NCI-H1105 treated with DMSO at 0.1 percent for 48 hours (cell line): ENCODE results near the gene KRTAP2-1.
"Not testable (repeated sequence)": the region's sequence is repeated elsewhere in the genome, so short reads cannot be mapped to it uniquely, and the experiment has no call there.

ENCODE experiments used
- DNase-seq: peaks from one replicate; lab custom pipeline; 2025; lab: John Stamatoyannopoulos, UW

Gene KRTAP2-1

GRCh38 chr17:41046735-41047465 is at the start of gene KRTAP2-1:
Gene KRTAP2-1 (minus strand): TSS chr17:41047316. CDS start chr17:41047267, 49 bp downstream.
- not testable (repeated sequence) for DNase-seq

DNA sequence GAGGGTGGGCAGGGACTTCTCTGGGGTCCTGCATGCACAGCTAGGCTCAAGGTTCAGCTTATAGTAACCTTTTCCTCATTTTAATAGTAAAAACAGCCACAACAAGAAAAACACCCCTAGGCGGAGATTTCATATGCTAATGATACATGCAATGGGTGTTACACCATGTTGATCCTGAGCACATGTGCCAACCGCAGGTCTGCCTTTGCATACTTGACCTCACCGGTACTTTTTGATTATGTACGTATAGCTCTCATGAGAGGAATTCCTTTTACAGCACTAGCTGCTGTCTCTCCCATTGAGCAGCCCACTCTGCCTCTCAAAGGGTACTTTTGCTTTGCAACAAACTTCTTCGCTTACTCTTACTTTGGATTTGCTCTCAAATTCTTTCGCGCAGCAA is 48.9 kb upstream of the KRTAP2-1 start:
- DNase-seq: no peak

DNA sequence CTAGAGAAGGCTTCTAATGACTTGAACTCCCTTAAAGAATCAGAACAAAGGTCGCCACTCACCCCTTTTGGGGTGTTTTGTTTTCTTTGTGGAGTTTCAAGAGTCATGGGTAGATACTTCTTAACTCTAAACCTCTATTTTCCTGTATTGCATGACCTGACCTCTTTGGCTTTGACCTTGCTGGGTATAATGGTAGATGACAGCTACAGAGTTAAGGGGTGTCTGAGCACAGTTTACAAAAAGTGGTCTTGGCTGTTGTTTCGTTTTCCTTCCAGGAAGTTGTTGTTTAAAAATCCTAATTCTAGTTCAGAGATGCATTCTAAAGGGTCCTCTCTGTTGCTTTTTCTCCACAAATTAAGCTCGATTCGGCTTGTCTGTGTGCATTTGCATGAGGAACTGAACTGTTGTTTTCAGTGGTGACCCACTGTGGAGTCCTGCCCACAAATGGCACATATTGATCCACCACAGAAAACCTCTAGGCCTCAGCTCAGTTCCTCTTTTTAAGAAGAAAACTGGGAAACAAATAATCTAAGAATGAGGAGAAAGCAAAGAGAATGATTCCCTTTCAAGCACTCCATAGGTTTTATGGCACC is 41.7 kb upstream of the KRTAP2-1 start:
- DNase-seq: not testable (repeated sequence)

- not testable (repeated sequence) for DNase-seq
Measured at GRCh38 chr17:41084100-41084856, 37.2 kb upstream of the KRTAP2-1 start, which contains the start of gene KRTAP4-7. Gene KRTAP4-7 (plus strand): TSS chr17:41084150. CDS start chr17:41084207, 57 bp downstream.

GRCh38 chr17:41083427-41083826 is 36.3 kb upstream of the KRTAP2-1 start:
- not testable (repeated sequence) for DNase-seq

DNA sequence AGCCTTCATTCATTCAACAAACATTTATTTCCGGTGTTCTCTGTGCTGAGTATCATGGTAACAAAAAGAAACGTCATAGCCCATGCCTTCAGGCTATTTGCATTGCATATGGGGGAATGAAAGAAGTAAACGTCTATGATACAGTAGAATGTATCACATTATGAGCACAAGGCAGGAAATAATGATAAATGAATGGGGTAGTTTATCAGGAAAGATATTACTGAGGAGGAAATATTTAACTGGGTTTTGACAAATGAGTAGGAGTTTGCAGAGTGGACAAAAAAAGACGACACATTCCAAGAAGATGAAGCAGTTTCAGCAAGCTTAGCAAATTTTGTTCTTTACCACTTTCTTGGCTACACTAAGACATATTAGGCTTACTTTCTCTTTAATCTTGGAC is 35.5 kb upstream of the KRTAP2-1 start:
- DNase-seq: no peak

DNA sequence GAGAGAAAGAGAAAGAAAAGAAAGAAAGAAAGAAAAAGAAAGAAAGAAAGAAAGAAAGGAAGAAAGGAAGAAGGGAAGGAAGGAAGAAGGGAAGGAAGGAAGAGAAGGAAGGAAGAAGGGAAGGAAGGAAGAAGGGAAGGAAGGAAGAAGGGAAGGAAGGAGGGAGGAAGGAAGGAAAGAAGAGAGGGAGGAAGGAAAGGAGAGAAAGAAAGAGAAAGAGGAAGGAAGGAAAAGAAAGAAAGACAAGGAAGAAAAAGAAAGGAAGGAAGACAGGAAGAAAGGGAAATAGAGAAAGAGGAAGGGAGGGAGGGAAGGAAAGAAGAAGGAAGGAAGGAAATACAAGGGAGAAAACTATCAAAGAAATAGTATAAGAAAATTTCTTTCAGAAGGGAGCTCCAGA is 29.7 kb upstream of the KRTAP2-1 start:
- no peak for DNase-seq

DNA sequence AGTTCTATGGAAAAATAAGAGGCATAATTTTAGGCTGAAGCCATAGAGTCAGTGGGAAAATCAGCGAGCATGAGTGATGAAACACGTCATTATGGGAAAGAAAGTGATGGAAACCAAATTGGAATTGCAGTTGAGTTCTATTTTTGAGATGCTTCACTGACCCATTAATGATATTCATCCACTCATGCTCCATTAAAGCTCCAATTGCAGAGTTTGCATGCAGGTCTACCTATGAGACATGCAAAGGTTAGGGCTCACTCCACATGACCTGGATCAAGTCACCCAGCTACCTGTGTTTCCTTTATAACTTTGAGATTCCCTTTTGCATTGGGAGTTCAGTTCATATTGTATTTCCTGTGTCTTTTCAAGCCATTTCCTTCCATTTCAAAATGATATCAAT is 26.6 kb upstream of the KRTAP2-1 start:
- DNase-seq: no peak

DNA sequence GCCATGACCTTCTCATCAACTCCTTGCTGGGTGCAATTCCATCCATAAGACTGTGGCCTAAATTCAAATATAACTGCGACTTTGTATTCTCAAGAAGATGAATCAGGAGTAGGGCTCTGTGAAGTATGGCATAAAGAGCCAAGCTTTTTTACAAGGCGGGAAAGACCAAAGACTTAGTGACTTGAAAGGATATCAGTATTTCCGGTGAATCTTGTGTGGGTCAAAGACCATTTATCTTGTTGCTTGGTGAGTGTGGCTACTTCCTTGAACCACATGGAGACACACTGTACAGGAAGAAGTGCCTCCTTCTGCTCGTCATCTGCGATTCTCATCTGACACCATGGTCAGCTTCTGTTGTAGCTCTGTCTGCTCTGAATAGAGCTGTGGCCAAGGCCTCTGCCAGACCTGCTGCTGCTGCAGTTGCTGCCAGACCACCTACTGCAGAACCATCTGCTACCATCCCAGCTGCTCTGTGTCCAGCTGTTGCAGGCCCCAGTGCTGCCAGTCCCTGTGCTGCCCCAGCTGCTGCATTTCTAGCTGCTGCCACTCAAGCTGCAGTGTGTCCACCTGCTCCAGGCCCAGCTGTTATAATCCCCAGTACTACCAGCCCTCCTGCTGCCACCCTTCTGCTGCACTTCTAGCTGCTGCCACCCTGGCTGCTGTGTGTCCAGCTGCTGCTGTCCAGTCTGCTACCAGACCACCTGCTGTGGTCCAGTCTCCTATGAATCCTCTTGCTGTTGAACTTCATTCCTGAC is 24.7 kb upstream of the KRTAP2-1 start:
- no peak for DNase-seq

GRCh38 chr17:41069031-41069430 is 21.9 kb upstream of the KRTAP2-1 start:
- no peak for DNase-seq

DNA sequence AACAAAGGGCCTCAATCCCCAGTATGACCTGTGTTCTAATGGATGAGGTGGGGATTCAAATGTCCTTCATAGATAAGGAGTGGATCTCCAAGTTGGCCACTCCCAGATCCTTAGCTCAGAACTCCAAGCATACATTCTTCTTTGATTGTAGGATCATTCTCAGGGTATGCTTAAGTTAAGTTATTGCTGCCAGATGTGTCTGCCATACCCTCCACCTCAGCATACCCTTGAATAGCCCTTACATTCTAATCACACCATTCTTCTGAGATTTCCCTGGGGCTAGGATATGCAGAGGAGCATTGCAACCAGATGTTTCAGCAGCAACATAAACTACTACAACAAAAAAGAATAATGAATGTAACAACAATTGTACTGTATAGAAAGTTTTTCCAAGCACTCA is 20.2 kb upstream of the KRTAP2-1 start:
- no peak for DNase-seq

- DNase-seq: no peak
Measured at GRCh38 chr17:41065829-41066624, 18.9 kb upstream of the KRTAP2-1 start, which contains the start of gene KRTAP2-4. Gene KRTAP2-4 (minus strand): TSS chr17:41065879. CDS start chr17:41065845, 34 bp downstream.

GRCh38 chr17:41065016-41065689 is 18.0 kb upstream of the KRTAP2-1 start:
- DNase-seq: not testable (repeated sequence)

GRCh38 chr17:41064301-41064700 is 17.2 kb upstream of the KRTAP2-1 start:
- no peak for DNase-seq

- no peak for DNase-seq
Measured at GRCh38 chr17:41063449-41063848, 16.3 kb upstream of the KRTAP2-1 start.

GRCh38 chr17:41061964-41062363 is 14.8 kb upstream of the KRTAP2-1 start:
- DNase-seq: no peak

GRCh38 chr17:41060052-41060604 is 13.0 kb upstream of the KRTAP2-1 start, which contains the start of gene KRTAP2-3:
Gene KRTAP2-3 (minus strand): TSS chr17:41060114. CDS start chr17:41060050, 64 bp downstream.
- no peak for DNase-seq

GRCh38 chr17:41059276-41060051 is 12.3 kb upstream of the KRTAP2-1 start:
- DNase-seq: not testable (repeated sequence)

DNA sequence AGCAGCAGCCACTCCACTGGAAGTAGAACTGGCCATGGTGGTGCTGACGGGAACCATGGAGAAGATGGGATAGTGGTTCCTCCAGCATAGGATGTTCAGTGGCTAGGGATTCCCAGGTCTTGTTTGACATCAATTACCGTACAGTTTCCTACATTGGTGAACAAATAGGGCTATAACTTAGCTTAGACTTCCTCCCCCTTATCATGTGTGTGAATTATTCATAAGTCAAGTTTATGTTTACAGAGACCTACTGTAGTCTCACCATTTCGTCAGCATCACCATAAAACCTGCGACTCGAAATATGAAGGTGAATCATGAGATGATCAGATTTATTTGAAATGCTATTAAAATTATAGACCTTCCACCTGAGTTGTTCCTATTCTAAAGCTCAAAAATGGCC is 11.6 kb upstream of the KRTAP2-1 start:
- no peak for DNase-seq
